Skeletal muscle cell (primary cell): ENCODE results near the gene PPP1R13B.
A peak's percentile ranks its signal among the peaks of the same experiment; 100 is the strongest.

Experiments
- DNase-seq: peaks from one replicate; pipeline ENCODE4 v3.0.0-alpha.2; 2010; ENCODE audit warnings: low read depth
- H3K4me3 ChIP-seq: 2 replicates; pipeline ENCODE4 v1.5.1; 2011; ENCODE audit warnings: low read depth, mild to moderate bottlenecking, control low read depth, low read length, moderate library complexity

The PPP1R13B gene

DNA sequence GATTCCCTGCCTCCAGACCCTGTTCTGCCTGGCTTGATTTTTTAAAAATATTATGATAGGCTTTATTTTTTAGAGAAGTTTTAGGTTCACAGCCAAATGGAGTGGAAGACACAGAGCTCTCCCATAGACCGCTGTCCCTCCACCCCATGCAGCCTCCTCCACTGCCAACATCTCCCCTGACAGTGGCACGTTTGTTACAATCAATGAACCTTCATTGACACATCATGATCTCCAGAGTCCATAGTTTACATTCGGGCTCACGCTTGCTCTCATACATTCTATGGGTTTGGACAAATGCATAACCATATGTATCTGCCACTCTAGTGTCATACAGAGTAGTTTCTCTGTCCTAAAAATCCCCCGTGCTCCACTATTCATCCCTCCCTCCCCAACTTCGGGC, 15.9 kb upstream of the PPP1R13B start:
- no peak for DNase-seq
- H3K4me3 ChIP-seq: no peak overlapping the region

DNA sequence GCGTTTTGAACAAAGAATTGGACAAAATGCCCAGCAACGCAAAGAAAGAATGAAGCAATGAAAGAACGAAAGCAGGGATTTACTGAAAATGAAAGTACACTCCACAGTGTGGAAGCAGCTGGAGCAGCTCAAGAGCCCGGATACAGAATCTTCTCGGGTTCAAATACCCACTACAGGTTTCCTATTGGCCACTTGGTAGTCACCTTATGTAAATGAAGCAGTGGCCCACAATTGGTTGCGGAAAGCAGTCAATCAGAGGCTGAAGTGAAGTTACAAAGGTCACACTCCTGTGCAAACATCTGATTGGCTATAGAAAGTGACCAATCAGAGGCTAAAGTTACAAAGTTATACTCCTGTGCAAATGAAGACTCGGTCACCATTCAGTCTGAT, 15.0 kb upstream of the PPP1R13B start:
- no peak overlapping the region for H3K4me3 ChIP-seq
- DNase-seq: no peak

DNA sequence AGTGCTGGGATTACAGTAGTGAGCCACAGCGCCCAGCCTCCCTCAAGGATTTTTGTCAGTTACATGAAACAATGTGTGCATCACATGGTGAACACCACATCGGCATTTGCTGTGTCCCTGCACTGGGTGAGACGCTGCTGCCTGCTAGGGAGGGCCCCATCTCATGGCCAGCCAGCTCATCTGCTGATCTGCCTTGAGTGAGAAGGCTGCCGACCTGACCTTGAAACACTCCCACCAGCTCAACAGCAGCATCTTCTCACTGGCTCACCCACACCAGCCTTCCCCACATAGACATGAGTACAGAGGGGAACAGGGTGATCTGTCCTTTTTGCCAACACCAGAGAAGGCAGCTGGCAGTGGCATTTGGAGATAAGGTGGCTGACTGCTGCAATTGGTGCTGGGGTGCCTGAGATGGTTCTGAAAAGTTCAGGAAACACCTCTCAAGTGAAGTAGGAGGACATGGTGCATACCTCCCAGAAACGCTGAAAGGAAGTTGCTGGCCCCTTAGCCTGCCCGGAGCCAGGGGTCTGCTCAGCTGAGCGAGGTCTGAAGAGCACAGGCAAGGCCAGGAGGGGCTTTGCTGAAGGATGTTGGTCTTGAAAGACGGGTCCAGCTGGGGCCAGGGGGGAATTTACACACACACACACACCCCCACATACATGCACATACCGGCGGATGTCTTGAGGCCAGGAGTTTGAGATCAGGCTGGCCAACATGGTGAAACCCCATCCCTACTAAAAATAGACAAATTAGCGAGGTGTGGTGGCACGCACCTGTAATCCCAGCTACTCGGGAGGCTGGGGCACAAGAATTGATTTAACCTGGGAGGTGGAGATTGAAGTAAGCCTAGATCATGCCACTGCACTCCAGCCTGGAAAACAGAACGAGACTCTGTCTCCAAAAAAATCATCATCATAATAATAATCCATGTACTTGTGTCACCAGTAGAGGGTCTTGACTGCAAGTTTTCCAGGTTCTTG, 14.3 kb upstream of the PPP1R13B start:
- no peak for DNase-seq
- H3K4me3 ChIP-seq: no peak overlapping the region

DNA sequence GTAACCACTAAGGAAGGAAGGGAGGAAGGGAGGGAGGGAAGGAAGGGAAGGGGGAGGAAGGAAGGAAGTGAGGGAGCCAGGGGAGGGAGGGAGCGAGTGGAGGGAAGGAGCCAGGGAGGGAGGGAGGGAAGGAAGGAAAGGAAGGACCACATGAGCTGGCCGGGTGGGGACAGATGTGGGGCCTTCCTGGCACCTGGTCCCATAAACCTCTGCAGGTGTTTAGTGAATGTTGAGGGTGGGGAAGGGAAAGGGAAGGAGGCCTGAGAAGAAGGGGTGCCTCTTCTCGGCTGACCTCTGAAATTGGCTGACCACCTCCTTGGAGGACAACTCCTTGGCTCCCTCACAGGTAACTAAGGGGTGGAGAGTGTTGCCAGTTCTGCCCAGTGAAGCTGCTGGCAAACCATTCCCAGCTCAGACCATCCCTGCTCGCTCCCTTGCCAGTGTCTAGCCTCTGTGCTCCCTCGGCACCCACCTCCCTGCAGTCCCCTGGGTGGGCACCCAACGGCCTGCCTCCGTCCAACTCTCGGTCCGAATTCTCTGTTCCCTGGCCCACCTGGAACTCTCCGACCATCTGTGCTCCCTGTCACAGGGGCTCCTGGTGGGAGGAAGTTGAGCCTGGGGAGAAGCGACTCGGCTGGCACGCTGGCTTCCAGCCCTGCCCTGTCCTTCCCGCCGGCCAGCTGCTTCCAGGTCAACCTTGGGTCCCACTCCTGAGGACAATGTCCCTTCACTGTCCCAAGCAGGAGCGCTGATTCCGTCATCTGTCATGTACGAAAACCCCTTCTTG, 12.2 kb upstream of the PPP1R13B start:
- H3K4me3 ChIP-seq: no peak overlapping the region

DNA sequence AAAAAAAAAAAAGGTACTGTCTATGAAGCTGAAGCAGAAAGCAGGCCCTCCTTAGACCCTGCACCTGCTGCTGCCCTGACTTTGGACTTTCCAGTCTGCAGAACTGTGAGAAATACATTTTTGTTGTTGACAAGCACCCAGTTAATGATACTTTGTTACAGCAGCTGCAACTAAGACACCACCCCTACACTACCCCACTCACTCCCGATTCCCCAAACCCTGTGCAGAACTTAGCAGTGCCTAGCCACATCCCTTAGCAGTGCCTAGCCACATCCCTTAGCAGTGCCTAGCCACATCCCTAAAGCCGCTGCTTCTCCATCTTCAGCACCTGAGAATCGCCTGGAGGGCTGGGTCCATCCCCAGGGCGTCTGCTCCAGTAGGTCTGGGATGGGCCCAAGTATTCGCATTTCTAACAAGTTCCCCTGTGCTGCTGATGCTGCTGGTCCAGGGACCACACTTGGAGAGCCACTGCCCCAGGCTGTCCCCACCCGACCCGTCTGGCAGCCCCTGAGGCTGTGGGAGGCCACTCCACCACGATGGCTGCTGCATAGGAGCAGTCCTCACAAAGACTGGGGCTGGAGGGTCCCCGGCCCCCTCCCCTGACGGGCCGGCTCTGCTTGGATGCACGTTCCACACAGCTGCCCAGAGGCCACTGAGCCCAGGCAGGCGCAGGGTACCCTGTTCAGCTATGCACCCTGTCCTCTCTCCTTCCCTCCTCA, 10.8 kb upstream of the PPP1R13B start:
- H3K4me3 ChIP-seq: no peak overlapping the region
- no peak for DNase-seq

More for the DNA sequence above, 12.2 kb upstream of the PPP1R13B start:
- no peak for DNase-seq

DNA sequence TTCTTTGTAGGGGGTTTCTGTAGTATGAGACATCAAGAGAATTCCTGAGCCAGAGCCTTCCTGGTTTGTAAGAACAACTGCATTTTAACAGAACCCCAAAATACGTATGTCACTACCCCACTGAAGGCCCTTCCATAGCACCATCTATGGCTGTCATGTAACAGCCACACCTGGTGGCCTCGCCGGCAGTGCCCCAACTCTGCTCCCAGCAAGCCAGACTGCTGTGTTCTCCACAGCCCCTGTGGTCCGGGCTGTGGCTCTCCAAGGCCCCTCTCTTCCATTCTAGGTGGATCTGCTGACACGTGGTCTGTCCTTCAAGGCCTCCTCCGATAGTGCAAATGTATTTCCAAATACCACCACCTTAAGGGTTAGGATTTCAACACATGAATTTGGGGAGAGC, 9.9 kb upstream of the PPP1R13B start:
- H3K4me3 ChIP-seq: no peak overlapping the region
- no peak for DNase-seq

DNA sequence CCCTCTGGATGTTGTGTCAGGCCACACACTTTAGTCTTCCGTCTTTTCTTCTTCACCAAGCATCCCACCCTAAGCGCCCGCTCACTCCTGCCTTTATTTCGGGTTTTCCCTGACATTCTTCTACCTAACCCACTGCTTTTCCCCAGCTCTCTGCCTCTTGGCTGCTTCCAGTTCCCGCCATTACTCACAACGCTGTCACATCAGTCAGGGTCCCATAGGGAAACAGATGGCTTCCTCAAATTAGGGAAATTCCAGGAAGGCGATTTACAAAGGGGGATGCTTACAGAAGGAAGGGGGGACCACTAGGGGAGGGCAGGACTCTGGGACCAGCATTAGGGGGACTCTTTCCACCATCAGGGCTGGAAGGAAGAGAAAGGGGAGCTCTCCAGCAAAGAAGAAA, 9.2 kb upstream of the PPP1R13B start:
- DNase-seq: no peak

DNA sequence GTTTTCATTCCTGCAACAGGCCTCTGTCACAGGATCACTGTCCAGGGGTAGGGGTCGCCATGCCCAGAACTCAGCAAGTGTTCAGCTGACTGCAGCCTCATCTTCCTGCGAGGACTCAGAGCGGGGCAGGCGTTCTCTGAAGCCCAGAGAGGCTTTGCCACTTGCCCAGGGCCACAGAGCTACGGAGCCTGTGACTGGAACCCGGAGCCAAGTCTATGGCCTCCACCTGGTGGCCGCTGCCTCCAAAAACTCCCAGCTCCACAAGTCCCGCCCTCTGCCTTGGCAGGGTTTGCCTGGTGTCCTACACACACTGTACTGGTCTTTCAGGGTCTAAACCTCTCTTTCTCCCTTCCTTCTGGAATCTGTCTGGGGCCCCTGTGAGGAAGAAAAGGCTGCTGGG, 8.7 kb upstream of the PPP1R13B start:
- no peak for DNase-seq
- no peak overlapping the region for H3K4me3 ChIP-seq

More for the DNA sequence above, 9.2 kb upstream of the PPP1R13B start:
- no peak overlapping the region for H3K4me3 ChIP-seq

DNA sequence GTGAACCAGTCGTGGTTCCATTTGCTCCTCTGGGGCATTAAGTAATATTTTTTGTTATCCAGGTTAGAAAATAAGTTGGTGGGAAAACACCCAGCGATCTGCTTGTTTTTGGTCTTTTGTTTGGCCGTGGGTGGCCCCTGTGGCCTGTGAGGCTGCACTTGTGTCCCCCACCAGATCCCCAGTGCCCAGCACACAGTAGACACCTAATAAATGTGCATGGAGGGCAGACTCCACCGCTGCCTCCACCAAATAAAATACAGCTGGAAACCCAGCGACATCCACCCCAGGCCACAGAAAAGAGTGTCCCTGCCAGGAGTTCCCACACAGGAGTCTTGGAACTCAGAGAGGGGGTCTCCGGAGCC, 8.3 kb upstream of the PPP1R13B start:
- DNase-seq: no peak
- no peak overlapping the region for H3K4me3 ChIP-seq

DNA sequence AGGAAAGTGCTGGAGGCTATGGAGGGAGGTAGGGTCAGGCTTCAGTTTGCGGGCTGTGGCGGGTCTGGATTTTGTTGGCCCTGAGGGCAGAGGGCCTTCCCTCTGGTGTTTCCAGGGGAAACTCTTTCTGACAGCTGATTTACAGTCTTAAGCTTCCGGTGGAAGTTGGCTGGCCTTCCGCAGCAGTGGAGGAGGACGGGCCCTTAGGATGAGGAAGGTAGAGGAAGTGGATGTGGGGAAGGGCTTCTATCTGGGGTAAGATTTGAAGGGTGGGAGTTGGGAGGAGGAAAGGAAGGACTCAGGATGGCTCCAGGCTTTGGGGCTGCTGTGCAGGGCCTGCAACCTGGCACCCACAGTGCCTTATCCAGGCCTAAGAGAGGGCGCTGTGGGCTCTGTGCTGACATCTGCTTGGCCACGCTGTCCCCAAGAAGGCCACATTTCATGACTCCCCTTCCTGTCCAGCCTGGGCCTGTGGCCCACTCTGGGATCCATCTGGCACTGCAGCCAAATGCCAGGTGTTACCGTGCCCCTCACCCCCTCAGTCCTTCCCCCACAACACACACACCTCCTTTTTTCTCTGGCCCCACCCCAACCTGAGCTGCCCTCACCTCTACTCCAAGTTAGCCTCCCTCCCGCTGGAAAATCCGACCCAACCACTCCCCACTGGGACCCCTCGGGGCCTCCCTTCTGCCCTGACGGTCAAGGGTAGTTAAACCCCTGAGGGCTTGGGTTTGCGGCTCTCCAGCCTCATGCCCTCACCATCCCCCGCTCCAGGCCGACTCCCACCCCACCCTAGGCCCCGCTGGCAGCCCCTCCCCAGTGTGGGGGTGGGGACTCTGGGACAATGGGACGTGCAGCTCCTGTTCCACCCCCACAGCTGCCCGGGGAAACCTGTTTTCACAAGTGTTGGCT, 7.7 kb upstream of the PPP1R13B start:
- no peak for DNase-seq
- no peak overlapping the region for H3K4me3 ChIP-seq

DNA sequence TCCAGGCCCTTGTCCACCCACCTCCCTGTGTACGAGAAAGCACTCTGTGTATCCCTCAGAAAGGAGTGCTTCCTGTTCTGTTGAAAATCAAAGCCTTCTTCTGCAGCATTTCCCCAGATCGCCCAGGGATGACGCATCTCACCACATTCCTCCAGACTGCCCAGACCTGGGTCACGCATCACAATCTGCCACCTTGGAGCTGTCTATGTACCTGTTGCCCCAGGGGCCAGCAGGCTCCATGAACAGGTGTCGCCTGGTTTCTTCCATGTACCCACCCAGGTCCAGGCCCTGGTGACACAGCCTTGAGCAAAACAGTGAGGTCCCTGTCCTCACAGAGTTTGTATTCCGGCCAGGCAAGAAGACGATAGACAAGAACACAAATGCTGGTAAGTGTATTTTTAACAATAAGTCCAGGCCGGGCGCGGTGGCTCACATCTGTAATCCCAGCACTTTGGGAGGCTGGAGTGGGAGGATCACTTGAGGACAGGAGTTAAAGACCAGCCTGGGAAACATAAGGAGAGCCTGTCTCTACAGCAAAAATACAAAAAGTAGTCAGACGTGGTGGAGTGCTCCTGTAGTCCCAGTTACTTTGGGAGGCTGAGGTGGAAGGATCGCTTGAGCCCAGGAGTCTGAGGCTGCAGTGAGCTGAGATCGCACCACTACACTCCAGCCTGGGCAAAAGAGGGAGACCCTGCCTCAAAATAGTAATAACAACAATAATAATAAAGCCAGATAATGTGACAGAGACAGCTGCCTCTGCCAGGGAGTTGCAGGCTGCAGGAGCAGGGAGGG, 6.8 kb upstream of the PPP1R13B start:
- no peak overlapping the region for H3K4me3 ChIP-seq
- no peak for DNase-seq

DNA sequence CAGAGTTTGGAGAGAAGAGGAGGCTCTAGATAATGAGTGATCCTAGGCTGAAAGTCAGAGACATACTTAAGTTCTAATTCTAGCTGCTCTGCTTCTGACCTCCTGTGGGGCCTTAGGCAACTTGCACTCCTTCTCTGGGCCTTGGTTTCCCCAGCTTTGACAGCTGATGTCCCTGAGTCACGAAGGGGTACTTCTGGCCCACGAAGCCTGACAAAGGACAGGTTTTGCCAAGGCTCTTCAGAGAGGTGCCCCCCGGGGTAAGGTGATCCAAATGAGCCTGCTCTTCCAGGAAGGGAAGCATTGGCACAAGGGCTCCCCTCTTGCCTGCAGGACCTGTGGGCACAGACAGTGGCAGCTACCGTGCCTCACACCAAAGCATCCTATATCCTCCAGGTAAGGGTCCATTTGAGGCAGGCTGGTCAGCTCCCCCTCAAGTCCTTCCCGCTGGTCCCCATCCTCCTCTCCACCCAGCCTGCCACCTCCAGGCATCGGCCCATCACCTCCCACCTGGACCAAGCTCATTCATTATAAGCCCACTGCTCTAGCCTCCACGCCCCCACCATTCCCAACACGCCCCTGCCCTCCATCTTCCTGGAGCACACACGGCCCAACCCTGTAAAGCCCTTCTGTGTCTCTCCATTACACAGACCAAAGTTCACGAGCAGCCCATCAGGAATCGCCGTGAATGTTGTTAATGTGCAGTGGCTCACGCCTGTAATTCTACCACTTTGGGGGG, 1.9 kb upstream of the PPP1R13B start:
- no peak for DNase-seq

DNA sequence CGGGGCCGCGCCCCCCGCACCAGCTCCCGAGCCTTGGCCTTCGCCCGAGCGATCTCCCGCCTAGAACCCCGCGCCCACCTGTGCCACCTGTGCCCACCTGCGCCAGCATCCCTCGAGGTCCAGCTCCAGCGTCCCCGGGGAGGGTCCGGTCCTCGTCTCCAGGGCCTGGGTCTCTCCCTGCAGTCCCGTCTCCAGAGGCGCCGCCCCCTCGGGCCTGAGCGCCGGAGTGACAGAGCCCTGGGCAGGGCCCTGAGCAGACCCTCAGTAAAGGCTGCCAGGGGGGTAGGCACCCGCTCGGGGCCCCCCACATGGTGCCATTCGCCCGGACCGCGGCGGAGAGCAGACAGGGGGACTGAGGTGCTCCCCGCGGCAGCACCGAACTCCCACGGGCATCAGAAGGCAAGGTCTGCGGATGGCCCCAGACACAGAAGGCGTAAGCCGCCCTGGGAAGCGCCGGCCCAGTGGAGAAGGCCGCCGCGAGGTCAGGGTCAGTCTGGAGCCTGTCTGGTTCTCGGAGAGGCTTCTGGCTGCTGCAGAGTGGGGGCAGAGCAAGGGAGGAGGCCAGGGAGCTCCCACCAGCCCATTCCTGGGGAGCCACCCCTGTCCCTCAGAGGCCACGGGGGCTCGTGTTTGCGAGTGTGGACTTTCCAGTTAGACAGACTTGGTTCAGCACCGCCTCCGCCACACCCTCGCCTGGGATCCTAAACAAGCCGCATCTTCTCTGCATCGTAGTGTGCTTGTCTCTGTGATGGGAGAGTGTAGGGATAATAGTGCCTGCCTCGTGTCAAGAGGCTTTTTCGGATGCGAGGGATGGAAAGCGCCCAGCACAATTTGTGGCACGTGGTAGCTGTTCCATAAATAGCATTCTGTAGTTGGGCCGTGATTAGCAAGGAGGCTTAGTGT, 1.1 kb upstream of the PPP1R13B start:
- peak overlapping the region; percentile 67 for H3K4me3 ChIP-seq

More for the DNA sequence above, 1.9 kb upstream of the PPP1R13B start:
- no peak overlapping the region for H3K4me3 ChIP-seq

DNA sequence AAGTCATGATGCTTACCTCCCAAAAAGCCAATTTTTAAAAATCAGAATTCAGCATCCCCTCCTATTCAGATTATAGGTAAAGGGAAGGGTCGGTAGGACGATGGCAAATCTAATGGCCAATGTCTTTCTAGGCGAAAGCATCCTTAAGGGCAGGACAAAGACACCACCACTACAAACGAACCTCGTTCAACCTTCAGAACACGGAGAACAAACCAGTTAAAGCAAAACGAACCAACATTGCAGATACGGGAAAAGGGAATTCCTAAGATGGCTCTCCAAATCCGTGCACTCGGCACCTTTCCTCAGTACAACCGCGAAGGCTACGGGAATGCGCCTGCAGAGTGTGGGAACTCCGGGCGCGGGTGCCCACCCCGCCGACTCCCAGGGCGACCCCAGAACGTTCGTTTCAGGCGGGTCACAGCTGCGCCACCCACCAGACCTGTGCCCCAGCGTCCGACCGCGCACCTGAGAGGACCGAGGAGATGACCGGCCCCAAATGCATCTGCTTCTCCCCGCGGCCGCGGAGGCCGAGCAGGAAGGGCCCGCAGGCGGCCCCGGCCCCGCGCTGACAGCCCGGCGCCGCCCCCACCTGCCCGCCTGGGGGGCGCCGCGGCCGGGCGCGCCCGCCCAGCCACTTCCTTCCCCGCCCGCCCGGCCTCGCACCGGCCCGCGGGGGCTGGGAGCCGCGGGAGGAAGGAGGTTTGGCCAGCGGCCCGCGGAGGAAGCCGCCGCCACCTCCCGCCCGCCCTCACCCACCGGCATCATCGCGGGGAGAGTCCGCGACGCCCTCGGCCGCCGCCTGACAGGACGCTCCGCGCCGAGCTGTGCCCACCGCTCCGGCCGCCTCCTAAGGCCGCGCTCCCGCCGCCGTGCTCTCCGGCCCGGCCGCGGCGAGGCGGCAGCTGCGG, 578 bp downstream of the PPP1R13B start:
- H3K4me3 ChIP-seq: peak overlapping the region; percentile 70

More for the DNA sequence above, 1.1 kb upstream of the PPP1R13B start:
- DNase-seq: no peak

DNA sequence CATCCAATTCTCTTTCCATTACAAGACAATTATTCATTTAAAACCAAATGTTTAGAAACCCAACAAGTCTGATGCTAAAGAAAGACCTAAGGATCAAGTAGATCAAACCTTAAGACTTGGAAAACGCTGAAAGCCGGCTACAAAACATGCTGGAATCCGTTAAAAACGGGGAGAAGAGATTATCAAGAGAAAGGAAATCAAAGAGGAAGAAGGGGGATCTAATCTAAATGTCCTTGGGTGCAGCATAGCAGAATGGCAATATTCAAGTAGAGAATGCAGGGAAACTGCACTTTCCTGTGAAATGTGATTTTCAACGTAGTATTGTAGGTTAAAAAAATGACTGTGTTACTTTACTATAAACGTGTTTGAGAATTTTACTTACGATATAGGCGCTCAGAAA, 1.3 kb downstream of the PPP1R13B start:
- no peak for DNase-seq
- H3K4me3 ChIP-seq: peak overlapping the region; percentile 70

More for the DNA sequence above, 578 bp downstream of the PPP1R13B start:
- no peak for DNase-seq

DNA sequence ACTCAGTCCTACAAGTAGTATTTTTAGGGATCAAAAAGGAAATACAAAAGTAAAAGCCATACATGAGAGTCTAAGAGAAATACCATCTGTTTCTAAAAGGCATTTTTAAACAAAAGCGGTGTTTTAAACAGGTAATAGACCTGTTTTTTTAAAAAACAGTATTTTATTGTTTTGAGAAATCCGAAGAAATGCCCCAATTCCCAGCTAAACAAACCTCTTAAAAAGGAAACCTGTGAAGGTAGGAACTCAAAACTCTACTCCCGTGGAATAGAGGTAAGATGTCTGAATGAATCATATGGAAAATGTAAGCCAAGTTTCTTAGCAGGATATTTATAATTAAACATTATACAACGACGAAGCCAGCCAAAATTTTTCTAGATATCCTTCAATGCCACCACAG, 2.0 kb downstream of the PPP1R13B start:
- no peak for DNase-seq
- no peak overlapping the region for H3K4me3 ChIP-seq
